Measurements from ENCODE around the gene SPACA5B. TPM values are rescaled to one million over a fixed set of nuclear protein-coding genes. Genes with fewer than 3 reads are reported as not detected.

Gene SPACA5B
- total RNA-seq, 1 experiment from 2014 or later, result not detected

Other genes with a start within 250 kb of the SPACA5B start
- gene ZNF182, start 126.6 kb upstream of the SPACA5B start, total RNA-seq (2014; rRNA removed; shearing (Covaris generic)), result 4.1 and 5.7 TPM in 2 replicates
- gene SPACA5, start 123.6 kb upstream of the SPACA5B start, total RNA-seq (2014; rRNA removed; shearing (Covaris generic)), result not detected in 2 replicates
- 3.0 and 3.2 TPM in 2 replicates for gene ZNF630, start 59.0 kb upstream of the SPACA5B start, total RNA-seq (2014; rRNA removed; shearing (Covaris generic))
- gene SSX5, start 66.2 kb downstream of the SPACA5B start, total RNA-seq (2014; rRNA removed; shearing (Covaris generic)), result 0.96 TPM in 1 of 2 replicates, not detected in the other
- gene SSX1, start 124.8 kb downstream of the SPACA5B start, total RNA-seq (2014; rRNA removed; shearing (Covaris generic)), result 5.8 and 8.9 TPM in 2 replicates
- gene SSX3, start 226.1 kb downstream of the SPACA5B start, total RNA-seq (2014; rRNA removed; shearing (Covaris generic)), result not detected in 2 replicates

Measured in M059J (cell line).